Thoracic aorta (tissue), 2 donors: ENCODE results near the gene ADRA1B. TPM values are rescaled to one million over a fixed set of nuclear protein-coding genes. Genes with fewer than 3 reads are reported as not detected.

Experiments
- ATAC-seq: fragments of 150-250 bp; one replicate; pipeline ENCODE4 v1.8.0; 2017; ENCODE audit warnings: low read depth; ENCODE audit not compliant: insufficient number of reproducible peaks, low FRiP score
- DNase-seq: peaks from one replicate; pipeline ENCODE4 v3.0.0-alpha.2; 2020; ENCODE audit warnings: low spot score
- H3K27ac ChIP-seq, 2 donors: fragments of 200-600 bp; sonication (generic); 1 replicate in 1 of 2; 2 replicates in 1 of 2; pipeline ENCODE4 v1.5.1; 2016; ENCODE audit warnings: mild to moderate bottlenecking in 2 of 2, moderate library complexity in 2 of 2
- H3K27me3 ChIP-seq: fragments of 200-600 bp; sonication (generic); replicated peaks from 2 replicates; pipeline ENCODE4 v1.6.0; 2016; ENCODE audit warnings: mild to moderate bottlenecking; ENCODE audit not compliant: insufficient read depth
- H3K36me3 ChIP-seq: fragments of 200-600 bp; sonication (generic); one replicate; pipeline ENCODE4 v1.5.1; 2016
- H3K4me1 ChIP-seq, 2 donors: fragments of 200-600 bp; sonication (generic); 1 replicate in 1 of 2; 2 replicates in 1 of 2; pipeline versions ENCODE4 v1.5.1 to v1.6.0; 2016; ENCODE audit warnings: low read depth in 2 of 2, mild to moderate bottlenecking in 1 of 2; ENCODE audit not compliant: control insufficient read depth in 1 of 2
- H3K4me3 ChIP-seq: fragments of 200-600 bp; sonication (generic); 2 replicates; pipeline ENCODE4 v1.5.1; 2016; ENCODE audit warnings: mild to moderate bottlenecking
- H3K9me3 ChIP-seq: fragments of 200-600 bp; sonication (generic); 2 replicates; pipeline ENCODE4 v1.5.1; 2016
- total RNA-seq, 2 donors: library from RNA; depleted of rRNA; stranded (reverse); fragments of >200 nt; gene quantifications; one replicate each; pipeline versions ENCODE4 v1.1.0 to v1.2.3, GENCODE V29; 2016
- TF ChIP-seq, protein P1 (sequence below): fragments of 200-600 bp; sonication (generic); IDR thresholded peaks from one replicate; pipeline ENCODE4 v1.5.1; 2019; ENCODE audit warnings: antibody characterized with exemption

Gene ADRA1B
- total RNA-seq, 2 donors from 2014 or later, result 14.8 to 53.3 TPM

DNA sequence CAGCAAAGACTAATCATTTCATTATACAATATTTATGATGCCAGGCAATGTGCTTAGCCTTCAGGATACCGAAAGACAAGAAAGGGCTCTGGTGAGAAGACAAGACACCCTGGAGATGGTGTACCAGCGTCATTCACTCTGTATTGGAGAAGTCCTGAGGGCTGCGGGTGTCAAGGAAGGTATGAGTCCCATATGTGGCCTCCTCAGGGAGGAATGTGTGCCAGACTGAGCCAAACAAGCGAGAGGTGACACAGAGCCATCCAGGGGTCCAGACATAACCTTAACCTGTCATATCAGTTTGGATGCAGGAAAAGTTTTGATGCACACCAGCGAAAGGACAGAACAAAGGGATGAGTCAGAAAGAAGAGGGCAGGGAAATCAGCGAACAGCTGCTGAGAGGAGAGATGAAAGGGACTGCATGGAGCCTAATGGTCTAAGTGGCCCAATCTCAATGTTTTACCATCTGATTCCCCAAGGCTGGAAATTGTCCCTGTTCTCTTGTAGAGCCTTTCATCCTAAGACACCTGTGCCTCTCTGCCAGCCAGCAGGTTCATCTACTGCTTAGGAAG is 38.9 kb downstream of the ADRA1B start:
- Histone ChIP-seq H3K27ac (no peak overlapping the region), H3K4me1 (peaks cover 6% of the 10 kb centered on the region in 2 donors), H3K36me3 (no peaks in the 10 kb centered on the region), H3K27me3 (no peaks in the 10 kb centered on the region), H3K4me3 (no peak overlapping the region), H3K9me3 (no peaks in the 10 kb centered on the region)
- TF ChIP-seq, protein P1, sequence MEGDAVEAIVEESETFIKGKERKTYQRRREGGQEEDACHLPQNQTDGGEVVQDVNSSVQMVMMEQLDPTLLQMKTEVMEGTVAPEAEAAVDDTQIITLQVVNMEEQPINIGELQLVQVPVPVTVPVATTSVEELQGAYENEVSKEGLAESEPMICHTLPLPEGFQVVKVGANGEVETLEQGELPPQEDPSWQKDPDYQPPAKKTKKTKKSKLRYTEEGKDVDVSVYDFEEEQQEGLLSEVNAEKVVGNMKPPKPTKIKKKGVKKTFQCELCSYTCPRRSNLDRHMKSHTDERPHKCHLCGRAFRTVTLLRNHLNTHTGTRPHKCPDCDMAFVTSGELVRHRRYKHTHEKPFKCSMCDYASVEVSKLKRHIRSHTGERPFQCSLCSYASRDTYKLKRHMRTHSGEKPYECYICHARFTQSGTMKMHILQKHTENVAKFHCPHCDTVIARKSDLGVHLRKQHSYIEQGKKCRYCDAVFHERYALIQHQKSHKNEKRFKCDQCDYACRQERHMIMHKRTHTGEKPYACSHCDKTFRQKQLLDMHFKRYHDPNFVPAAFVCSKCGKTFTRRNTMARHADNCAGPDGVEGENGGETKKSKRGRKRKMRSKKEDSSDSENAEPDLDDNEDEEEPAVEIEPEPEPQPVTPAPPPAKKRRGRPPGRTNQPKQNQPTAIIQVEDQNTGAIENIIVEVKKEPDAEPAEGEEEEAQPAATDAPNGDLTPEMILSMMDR, result no peak
- no peak for DNase-seq
- no peak for ATAC-seq

DNA sequence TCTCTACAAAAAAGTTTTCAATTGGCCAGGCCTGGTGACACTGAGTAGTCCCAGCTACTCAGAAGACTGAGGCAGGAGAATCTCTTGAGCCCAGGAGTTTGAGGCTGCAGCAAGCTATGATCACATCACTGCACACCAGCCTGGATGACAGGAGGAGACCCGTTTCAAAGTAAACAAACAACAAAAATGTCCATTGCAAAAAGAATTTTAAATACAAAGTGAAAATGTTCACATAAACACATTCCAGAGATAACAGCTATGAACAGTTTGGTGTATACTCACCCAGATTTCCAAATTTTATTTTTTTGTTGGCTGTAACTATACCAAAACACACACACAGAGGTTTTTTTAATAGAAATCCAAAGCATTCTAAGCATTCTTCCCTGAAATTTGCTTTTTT is 39.8 kb downstream of the ADRA1B start:
- ATAC-seq (no peak), DNase-seq (no peak)
- Histone ChIP-seq H3K4me1 (peaks cover 6% of the 10 kb centered on the region in 2 donors), H3K36me3 (no peaks in the 10 kb centered on the region), H3K9me3 (no peaks in the 10 kb centered on the region), H3K27ac (peak overlapping the region; percentile 19 to 53), H3K4me3 (no peak overlapping the region), H3K27me3 (no peaks in the 10 kb centered on the region)
- TF ChIP-seq, protein P1, result no peak

DNA sequence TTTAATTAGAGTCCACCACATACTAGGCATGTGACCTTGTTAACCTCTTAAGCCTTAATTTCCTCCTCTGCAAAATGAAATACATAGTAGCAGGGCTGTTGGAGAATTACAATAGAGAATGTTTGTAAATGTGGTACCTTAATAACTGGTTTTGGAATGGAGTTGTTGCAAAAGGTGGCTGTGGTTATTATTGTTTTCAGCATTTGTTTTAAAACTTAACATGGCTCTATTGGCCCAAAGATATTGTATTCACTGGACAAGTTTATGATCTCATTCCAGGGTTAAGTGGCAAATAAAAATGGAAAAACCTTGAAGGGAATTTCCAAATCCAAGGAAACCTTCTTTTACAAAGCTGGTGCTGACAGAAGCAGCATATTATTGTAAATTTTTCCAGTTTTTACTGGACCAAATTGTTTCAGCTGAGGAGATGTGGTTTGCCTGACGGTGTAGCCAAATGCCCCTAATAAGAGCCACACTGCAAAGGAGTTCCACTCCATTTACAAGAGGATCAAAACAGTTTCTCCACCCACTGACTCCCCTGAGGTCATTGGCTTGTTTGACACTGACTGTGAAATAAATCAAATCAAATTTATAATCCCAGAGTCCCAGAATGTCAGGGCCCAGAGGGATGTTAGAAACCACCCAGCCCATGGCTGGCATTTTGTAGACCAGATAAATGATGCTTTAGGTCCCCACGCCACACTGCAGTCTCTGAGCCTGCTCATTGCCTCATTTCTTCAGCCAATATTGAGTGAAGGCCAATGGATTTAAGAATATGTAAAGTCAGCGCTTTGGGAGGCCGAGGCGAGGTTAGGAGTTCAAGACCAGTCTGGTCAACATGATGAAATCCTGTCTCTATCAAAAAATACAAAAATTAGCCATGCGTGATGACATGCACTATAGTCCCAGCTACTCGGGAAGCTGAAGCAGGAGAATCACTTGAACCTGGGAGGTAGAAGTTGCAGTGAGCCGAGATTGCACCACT is 45.2 kb downstream of the ADRA1B start:
- ATAC-seq, result no peak
- H3K4me1 ChIP-seq, result peaks cover 0 to 17% of the 10 kb centered on the region in 2 donors
- DNase-seq, result no peak
- peak overlapping the region in 1 of 2 donors; percentile 17 for H3K27ac ChIP-seq
- H3K27me3 ChIP-seq, result no peaks in the 10 kb centered on the region
- H3K36me3 ChIP-seq, result no peaks in the 10 kb centered on the region
- no peak overlapping the region for H3K4me3 ChIP-seq
- H3K9me3 ChIP-seq, result no peaks in the 10 kb centered on the region
- TF ChIP-seq, protein P1, result no peak

DNA sequence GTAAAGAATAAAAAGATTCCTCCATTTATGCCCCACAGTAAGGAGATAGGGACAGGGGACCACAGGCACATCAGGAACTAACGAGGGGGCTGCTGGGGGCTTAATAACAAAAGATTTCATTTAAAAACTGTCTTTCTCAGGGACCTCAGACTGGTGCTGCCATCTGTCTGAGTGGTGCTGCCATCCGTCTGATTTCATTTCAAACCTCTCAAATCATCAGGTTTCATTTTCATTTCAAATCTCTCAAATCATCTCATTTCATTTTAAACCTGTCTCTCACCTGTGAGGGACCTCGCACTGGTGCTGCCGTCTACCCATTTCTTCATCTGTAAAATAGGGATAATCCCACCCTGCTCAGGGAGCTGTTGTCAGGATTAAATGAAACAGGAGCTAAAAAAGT is 45.9 kb downstream of the ADRA1B start:
- DNase-seq (no peak), ATAC-seq (no peak)
- Histone ChIP-seq H3K4me3 (no peak overlapping the region), H3K9me3 (no peaks in the 10 kb centered on the region), H3K36me3 (no peaks in the 10 kb centered on the region), H3K4me1 (peaks cover 0 to 17% of the 10 kb centered on the region in 2 donors), H3K27ac (no peak overlapping the region), H3K27me3 (no peaks in the 10 kb centered on the region)
- TF ChIP-seq, protein P1, result no peak

DNA sequence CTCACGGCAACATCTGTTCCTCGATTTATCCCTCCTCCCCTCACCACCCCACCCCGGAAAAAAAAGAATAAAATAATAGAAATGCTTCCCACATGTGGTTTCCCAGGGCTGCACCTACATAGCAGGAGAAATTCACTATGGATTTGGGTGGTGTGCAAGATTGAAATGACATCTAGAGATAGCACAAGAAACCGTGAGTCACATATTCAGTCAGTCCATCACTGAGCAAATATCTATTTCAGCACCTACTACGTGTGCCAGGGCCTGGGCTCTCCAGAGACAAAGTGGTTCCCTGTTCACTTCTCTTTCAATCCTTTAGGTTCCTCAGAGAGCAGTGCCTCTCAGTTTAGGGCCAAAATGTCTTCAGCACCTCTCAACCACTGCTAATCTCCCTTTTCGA is 47.7 kb downstream of the ADRA1B start:
- Histone ChIP-seq H3K4me3 (no peak overlapping the region), H3K4me1 (peaks cover 0 to 17% of the 10 kb centered on the region in 2 donors), H3K9me3 (no peaks in the 10 kb centered on the region), H3K27ac (no peak overlapping the region), H3K27me3 (no peaks in the 10 kb centered on the region), H3K36me3 (no peaks in the 10 kb centered on the region)
- ATAC-seq (no peak), DNase-seq (no peak)
- TF ChIP-seq, protein P1, result no peak
